SK-N-SH (cell line): ENCODE measurements around the gene ADRB2.

ENCODE experiments used
- ELF1 ChIP-seq: IDR thresholded peaks from 2 replicates; pipeline ENCODE4 v1.4.0; 2012
- FOSL2 ChIP-seq: IDR thresholded peaks from 2 replicates; pipeline ENCODE4 v1.4.0; 2012; ENCODE audit warnings: low read depth, mild to moderate bottlenecking, moderate library complexity, borderline replicate concordance
- GABPA ChIP-seq: IDR thresholded peaks from 2 replicates; pipeline ENCODE4 v1.4.0; 2012; ENCODE audit warnings: low read depth, mild to moderate bottlenecking
- POLR2AphosphoS5 ChIP-seq: IDR thresholded peaks from 2 replicates; pipeline ENCODE4 v1.6.1; 2012; ENCODE audit warnings: low read depth, low read length
- RAD21 ChIP-seq: IDR thresholded peaks from 2 replicates; pipeline ENCODE4 v1.6.1; 2012; ENCODE audit warnings: mild to moderate bottlenecking, low read length
- RCOR1 ChIP-seq: fragments of 150-350 bp; IDR thresholded peaks from 2 replicates; pipeline ENCODE4 v1.6.1; 2017; ENCODE audit warnings: antibody characterized with exemption, low read length
- RXRA ChIP-seq: IDR thresholded peaks from 2 replicates; pipeline ENCODE4 v1.4.0; 2012; ENCODE audit warnings: low read depth, mild to moderate bottlenecking, borderline replicate concordance
- SMC3 ChIP-seq: IDR thresholded peaks from 2 replicates; pipeline ENCODE4 v1.6.1; 2012; ENCODE audit warnings: low read depth, low read length, improper control_type of control experiment
- TEAD4 ChIP-seq: IDR thresholded peaks from 2 replicates; pipeline ENCODE4 v1.4.0; 2012; ENCODE audit warnings: mild to moderate bottlenecking, borderline replicate concordance; ENCODE audit not compliant: insufficient read depth
- TF ChIP-seq, protein P1 (sequence below): fragments of 200-600 bp; sonication (generic); IDR thresholded peaks from 2 replicates; pipeline ENCODE4 v1.6.1; 2017; ENCODE audit warnings: antibody characterized with exemption, mild to moderate bottlenecking, moderate library complexity
- TF ChIP-seq, protein P2 (sequence below): IDR thresholded peaks from 2 replicates; pipeline ENCODE4 v1.6.1; 2012; ENCODE audit warnings: mild to moderate bottlenecking, low read depth, low read length, moderate library complexity
- TF ChIP-seq, protein P3 (sequence below): IDR thresholded peaks from 2 replicates; pipeline ENCODE4; 2012
- TF ChIP-seq, protein P4 (sequence below): IDR thresholded peaks from 2 replicates; pipeline ENCODE4 v1.4.0; 2012; ENCODE audit warnings: low read depth

DNA sequence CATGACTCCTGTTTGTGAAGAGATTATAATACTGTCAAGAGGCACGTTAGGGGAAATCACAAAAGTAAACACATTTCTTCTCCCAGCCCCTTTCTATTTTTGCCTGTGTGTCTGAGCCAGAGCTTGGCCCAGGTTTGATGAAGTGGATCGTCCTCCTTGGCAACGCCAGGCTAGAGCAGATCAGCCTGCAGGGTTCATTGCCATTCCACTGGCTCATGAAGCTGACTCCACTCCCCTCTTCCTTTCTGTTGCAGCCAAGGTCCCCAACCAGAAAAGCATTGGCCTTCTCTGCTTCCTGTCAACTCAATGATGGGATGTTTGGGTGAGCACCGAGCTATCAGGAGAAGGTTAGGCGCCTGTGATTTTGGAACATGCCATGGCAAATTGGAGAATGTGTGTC, 3.3 kb downstream of the ADRB2 start:
- TF ChIP-seq, protein P1, sequence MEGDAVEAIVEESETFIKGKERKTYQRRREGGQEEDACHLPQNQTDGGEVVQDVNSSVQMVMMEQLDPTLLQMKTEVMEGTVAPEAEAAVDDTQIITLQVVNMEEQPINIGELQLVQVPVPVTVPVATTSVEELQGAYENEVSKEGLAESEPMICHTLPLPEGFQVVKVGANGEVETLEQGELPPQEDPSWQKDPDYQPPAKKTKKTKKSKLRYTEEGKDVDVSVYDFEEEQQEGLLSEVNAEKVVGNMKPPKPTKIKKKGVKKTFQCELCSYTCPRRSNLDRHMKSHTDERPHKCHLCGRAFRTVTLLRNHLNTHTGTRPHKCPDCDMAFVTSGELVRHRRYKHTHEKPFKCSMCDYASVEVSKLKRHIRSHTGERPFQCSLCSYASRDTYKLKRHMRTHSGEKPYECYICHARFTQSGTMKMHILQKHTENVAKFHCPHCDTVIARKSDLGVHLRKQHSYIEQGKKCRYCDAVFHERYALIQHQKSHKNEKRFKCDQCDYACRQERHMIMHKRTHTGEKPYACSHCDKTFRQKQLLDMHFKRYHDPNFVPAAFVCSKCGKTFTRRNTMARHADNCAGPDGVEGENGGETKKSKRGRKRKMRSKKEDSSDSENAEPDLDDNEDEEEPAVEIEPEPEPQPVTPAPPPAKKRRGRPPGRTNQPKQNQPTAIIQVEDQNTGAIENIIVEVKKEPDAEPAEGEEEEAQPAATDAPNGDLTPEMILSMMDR: no peak
- TF ChIP-seq POLR2AphosphoS5: no peak
- TF ChIP-seq TEAD4: no peak
- TF ChIP-seq RAD21: no peak
- no peak for TF ChIP-seq ELF1
- TF ChIP-seq, protein P2, sequence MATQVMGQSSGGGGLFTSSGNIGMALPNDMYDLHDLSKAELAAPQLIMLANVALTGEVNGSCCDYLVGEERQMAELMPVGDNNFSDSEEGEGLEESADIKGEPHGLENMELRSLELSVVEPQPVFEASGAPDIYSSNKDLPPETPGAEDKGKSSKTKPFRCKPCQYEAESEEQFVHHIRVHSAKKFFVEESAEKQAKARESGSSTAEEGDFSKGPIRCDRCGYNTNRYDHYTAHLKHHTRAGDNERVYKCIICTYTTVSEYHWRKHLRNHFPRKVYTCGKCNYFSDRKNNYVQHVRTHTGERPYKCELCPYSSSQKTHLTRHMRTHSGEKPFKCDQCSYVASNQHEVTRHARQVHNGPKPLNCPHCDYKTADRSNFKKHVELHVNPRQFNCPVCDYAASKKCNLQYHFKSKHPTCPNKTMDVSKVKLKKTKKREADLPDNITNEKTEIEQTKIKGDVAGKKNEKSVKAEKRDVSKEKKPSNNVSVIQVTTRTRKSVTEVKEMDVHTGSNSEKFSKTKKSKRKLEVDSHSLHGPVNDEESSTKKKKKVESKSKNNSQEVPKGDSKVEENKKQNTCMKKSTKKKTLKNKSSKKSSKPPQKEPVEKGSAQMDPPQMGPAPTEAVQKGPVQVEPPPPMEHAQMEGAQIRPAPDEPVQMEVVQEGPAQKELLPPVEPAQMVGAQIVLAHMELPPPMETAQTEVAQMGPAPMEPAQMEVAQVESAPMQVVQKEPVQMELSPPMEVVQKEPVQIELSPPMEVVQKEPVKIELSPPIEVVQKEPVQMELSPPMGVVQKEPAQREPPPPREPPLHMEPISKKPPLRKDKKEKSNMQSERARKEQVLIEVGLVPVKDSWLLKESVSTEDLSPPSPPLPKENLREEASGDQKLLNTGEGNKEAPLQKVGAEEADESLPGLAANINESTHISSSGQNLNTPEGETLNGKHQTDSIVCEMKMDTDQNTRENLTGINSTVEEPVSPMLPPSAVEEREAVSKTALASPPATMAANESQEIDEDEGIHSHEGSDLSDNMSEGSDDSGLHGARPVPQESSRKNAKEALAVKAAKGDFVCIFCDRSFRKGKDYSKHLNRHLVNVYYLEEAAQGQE: no peak
- no peak for TF ChIP-seq RCOR1
- no peak for TF ChIP-seq RXRA
- TF ChIP-seq, protein P3, sequence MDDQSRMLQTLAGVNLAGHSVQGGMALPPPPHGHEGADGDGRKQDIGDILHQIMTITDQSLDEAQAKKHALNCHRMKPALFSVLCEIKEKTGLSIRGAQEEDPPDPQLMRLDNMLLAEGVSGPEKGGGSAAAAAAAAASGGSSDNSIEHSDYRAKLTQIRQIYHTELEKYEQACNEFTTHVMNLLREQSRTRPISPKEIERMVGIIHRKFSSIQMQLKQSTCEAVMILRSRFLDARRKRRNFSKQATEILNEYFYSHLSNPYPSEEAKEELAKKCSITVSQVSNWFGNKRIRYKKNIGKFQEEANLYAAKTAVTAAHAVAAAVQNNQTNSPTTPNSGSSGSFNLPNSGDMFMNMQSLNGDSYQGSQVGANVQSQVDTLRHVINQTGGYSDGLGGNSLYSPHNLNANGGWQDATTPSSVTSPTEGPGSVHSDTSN: no peak
- TF ChIP-seq SMC3: no peak
- TF ChIP-seq FOSL2: no peak
- no peak for TF ChIP-seq GABPA
- TF ChIP-seq, protein P4, sequence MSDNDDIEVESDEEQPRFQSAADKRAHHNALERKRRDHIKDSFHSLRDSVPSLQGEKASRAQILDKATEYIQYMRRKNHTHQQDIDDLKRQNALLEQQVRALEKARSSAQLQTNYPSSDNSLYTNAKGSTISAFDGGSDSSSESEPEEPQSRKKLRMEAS: no peak
